HG02571 (cell line): ENCODE measurements around the gene COA8.

Experiments used
- ATAC-seq: cut with Tn5 transposase; IDR thresholded peaks from one replicate; pipeline ENCODE4 v1.9.1; 2021; ENCODE audit warnings: mild to moderate bottlenecking, moderate library complexity; ENCODE audit not compliant: unreplicated experiment

COA8 gene

DNA sequence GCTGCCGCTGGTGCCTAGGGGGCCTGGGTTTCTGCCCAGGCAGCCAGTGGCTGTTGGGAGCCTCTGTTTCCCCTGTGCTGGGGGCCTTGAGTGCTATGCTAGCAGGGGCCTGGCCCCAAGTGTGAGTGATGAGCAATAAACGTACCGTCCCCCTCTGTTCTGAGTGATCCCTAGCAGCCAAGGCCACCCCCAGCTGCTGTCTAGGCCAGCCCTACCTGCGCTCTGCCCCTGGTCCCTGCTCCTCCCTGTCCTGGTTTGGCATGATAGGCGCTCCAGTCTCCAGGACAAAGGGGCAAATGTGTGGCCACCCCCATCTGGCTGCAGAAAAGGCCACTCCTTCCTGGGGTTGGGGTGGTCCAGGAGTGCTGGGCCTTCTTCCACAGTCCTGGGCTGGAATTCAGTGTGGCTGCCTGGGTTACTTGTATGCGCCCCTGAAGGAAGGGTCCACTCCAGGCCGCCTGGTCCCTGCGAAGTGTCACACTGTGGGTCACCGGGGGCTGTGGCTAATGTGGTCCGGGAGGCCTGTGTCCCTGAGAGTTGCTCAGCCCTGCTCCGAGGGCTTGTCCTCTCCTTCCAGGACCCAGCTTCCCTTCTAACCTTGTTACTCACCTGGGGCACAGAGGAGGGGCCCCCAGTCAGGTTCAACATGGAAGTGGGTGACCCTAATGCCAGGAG is 26.7 kb upstream of the COA8 start:
- no peak for ATAC-seq

DNA sequence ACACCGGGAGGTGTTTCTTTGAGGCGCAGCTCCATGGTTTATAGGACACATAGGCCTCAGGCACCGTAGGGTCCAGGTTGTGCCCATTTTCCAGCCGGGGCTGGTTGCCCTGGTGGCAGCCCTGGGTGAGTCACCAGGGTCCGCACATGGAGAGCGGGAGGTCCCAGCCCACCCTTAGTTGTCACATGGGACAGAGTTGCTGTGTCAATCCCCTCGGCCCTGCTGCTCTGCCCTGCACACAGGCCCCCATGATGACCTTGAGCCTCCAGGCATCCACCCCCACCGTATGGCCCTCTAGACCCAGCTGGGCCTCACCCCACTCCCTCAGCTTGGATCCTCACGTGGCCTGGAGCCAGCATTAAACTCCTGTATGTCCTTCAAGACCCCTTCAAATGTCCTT is 26.1 kb upstream of the COA8 start:
- no peak for ATAC-seq

DNA sequence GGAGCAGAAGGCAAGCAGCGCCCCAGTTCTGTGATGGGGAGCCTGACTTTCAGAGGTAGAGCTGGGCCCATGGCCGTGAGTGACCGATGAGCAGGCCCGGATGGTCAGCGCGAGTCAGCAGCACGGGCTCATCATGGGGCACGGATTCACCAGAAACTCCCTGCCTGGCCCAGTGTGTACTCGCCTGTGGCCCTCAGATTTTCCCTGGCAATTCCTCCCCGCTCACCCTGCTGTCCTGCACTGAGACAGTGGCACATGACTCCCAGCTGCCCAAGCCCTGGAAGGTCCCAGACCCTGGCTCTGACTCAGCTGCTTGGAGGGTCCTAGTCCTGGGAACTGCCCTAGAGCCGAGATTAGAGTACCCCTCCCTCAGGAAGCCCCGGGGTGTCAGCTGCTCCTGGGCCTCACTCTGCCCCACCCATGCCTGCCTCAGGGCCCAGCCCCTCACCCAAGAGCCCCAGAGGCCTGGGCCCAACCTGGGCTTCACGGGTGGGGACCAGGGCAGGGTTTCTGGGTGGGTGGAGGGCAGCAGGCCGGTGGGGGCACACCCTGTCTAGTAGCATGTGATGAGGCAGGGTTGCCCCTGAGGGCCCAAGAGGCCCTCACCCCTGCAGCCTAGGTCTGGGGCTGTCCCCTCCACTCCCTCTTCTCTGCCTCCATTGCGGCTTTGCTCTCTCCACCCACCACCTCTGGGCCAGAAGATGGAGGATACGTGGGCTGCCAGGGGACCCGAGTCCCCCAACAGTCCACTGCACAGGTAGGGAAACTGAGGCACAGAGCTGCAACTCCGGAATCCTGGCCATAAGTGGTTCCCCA is 25.4 kb upstream of the COA8 start:
- no peak for ATAC-seq

DNA sequence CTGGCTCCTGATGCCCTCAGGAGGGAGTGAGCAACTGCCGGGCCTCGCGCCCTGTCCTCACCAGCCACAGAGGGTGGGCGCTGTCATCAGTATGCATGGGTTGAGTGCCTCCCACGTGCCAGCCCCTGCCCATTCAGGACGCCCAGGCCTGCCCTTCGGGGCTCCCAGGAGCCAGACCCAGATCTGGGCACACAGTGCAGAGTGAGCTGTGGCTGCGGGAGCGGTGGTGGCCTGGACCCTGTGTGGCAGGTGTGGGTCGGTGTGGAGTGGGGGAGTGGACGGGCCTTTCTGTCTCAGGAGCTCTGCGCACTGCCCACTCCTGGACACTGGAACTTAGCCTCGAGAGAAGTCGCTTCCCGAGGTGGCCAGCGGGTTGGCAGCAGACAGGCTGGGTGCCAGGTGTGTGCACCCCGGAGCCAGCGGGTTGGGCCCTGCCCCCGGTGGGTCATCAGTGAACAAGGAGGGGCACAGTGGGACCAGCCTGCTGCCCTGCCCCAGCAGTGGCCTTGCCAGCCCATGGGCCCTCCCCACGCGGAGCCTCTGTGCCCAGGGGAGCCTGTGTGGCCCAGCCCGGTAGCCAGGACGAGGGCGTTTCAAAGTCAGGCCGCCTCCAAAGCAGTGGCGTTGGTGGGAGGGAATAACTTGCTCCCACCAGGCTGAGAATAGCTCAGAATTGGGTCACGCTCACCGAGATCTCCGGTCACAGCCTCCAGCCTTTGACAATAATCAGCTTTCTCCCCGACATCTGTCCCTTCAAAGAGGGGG is 24.3 kb upstream of the COA8 start:
- no peak for ATAC-seq

DNA sequence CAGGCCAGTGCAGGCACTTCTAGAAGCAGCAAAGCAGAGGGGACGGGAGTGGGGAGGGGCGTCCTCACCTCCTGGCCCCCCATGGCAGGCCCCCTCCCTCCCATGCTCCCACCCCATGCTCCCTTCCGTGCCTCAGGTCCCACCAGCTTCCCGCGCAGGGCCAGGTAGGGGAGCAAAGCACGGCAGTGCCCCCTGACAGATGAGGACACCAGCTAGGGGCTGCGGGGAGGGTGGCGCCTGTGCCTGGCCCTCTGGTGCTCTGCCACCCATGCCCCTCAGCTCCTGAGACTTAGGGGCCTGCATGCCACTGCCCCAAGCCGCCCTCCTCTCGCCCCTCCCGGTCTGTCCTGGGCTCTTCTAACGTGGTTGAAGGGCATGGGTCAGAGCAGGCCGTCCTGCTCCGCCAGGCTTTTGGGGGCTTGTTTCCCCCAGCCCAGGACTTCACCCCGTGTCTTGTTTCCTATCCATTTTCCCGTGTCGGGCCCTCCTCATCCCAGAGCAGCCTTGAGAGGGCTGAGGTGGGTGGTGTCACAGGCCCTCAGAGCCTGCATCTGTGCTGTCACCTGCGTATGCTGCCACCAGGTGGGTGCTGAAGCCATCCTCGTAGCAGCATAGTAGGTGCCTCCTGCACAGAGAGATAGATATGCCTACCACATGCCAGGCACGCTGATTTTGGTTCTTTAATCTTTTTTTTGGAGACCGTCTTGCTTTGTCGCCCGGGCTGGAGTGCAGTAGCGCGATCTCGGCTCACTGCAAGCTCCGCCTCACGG is 23.5 kb upstream of the COA8 start:
- no peak for ATAC-seq

DNA sequence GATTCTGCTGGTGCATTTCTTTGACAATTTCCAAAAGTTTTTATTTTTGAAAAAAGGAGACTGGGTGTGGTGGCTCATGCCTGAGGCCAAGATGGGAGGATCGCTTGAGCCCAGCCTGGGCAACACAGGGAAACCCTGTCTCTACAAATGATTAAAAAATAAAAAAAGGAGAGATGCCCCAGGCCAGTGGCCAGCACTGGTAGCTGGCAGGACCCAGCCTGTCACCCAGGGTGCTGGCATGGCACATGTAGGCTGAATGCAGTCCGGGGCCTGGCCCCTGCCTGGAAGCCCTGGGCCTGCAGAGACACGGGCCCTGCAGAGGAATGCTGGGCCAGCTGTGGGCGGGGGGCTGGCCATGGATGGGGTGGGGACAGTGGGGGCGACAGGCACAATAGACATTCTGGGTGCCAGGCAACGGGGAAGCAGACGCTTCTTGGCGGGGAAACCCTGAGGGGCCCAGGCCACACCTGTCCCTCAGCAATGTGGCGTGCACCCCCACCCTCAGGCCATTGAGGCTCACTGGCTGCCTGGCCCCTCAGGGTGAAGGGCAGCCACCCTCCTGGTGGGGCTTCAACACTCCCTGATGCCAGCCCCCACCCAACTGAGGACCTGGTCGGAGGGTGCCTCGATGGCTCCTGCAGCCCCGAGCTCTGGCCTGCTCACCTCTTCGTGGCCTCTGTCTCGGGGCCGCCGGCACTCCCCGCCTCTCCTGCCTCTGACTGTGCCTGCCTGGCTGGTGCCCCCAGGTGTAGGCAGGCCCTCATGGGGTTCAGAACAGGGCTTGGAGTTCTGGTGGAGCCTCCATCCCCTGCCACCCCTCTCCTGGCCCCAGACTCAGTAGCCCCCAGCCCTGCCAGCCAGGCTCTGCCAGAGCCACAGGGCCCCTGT is 21.7 kb upstream of the COA8 start:
- ATAC-seq = no peak

DNA sequence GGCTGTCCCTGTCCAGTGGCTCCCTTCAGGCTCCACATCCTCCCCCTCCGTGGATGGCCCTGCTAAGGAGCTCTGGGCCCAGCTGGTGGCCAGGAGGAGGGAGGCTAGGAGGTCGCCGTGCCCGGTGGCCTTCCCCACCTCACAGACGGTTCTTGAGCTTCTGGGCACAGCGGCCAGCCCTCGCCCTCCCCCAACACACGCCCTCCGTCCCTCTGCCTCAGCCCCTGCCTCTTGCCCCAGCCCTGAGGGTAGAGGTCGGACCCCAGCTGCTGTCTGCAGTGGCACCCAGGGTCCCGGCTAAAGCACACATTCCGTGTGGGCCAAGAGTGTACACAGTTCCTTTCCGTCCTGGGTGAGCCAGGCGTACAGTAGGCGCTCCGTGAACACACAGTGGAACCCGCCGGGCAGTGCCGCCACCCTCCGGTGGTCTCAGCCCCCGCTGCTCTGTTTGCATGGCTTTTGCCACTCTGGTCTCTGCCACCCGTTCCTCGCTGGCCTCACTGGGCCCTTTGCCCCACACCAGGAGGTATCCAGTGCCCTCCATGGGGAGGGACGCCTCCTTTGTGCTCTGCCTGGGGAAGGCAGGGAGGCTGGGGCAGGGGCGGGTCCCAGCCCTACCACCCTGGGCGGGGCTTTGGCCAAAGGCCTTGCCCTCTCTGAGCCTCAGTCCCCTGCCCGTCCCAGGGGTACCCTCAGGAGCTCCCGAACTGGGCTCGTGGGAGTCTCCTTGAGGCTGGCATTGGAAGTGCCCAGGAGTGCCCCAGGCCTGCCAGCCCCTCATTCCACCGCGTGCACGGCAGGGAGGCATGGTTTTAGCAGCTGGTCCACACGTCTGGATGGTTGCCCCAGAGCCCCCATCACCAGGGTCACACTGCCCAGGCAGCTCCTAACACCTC is 20.8 kb upstream of the COA8 start:
- no peak for ATAC-seq

DNA sequence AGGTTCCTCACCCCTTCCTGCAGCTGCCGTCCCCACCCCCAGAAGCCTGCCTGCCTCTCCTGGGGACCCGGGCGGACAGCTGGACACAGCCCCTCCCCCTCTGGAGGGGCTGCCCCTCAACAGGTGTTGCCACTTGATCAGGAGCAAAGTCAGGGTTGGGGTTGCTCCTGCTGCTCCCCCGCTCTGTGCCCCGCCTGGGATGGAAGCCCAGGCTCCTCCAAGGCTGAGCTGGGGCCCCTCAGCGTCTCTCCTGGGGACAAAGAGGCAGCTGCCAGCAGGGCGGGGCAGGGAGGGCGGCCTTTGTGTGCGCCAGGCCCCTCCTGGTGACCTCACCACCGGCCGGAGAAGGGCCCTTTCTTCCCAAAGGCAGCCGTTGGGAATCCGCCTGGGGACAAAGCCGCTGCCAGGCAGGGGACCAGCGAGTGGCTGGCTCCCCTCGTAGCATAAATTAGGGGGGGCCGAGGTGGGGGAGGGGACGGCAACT is 20.1 kb upstream of the COA8 start:
- ATAC-seq = no peak

DNA sequence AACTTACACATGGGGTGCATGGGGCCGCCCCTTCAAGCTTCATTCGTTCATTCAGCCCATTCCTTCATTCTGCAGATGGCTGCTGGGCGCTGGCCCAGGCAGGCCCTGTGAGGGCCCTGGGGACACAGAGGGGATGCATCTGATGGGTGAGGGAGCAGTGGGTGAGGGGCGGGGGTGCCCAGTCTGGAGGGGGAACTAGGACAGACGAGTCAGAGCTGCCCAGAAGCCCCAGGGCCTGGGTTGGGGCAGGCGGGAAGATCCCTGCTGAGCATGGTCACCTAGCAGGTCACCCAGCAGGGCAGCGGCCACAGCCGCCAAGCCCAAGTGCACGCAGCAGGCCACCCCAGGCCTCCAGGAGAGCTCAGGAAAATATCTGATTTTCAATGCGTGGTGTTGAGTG is 19.6 kb upstream of the COA8 start:
- ATAC-seq = no peak

DNA sequence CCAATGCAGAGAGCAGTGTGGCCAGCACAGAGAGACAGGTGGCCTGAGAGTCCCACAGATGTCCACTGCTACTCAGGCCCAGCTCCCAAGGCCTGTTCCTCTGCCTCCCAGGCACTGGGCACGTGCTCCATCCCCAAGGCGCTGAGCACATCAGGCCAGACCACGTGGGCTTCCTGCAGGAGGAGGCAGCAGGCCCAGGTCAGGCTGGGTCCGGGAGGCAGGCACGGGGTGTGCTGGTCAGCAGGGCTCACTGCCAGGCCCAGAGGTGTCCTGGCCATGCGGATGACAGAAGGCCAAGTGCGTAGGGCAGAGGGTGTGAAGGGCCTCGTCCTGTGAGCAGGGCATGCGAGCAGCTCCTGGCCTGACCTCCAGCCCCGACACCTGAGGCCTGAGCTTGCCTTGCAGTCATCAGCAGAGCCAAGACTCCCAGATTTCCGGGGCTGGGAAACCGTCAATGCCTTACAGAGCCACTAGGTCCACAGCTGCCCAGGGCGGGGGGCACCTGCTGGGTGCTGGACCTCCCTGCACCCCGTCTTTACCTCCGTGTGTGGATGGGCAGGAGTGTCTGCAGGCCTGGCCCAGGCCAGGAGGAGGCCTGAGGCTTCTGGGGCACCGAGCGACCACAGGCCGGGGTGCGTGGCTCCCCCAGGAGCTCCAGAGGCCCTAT is 18.9 kb upstream of the COA8 start:
- no peak for ATAC-seq

DNA sequence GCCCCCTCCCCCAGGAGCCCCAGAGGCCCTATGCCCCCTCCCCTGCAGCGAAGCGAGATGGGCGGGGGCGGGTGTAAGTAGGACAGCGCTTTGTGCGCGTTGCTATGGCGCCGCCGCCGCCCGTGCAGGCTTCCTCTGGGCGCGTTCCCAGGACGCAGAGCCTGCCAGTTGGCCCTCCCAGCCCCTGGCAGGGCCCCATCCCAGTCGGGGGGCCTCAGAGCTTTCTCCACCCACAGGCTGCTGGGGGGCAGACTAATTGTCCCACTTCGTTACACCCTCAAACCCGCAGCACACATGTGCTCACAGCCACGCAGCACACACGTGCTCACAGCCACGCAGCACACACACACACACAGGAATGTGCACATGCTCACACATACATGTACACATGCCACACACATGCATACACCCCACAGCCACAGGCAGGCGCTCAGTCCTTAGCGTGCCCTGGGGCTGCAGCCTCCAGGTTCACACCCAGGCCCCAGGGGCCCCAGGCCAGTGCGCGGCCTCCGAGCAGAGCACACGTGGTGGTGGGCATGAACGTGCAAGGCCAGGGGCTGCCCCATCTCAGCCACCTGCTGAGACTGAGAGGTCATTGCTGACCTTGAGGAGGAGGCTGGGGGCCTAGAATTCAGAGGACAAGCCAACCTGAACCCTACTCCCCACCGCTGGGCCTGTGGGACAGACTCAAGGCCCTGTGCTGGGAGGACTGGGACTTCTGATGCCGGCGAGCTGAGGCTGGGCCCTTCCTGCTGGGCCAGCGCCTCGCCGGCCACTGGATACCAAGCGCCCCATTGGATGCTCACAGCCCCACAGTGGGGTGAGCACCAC is 18.2 kb upstream of the COA8 start:
- ATAC-seq = no peak

DNA sequence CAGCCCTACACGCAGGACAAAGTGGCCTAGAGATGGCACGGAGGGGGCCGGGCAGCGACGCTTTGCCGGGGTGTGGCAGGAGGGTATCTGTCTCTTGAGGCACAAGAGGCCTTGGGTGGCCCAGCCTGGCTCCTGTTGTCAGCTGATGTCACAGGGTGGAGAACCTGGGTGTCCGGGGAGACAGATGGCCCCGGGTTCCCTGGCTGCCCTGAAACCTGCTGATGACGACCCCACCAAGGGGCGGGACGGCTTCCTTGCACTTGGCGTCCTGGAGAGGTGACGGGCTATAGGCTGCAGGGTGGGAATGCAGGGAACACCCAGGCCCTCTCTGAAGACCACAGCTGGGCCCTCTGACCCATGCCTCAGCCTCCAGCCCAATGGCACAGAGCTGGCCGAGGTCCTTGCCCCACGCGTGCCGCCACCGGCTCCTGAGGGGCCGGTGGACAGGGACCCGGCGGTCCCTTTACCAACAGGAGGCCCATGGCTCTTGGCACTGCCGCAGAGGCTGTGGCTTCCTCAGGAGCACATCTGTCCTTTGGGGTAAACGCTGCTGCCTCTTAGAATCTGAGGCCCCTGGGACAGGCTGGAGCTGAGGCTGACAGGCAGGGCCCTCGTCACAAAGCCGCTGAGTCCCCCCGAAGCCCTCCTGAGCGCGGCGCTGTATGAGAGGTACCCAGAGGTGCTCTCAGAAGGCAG is 17.4 kb upstream of the COA8 start:
- ATAC-seq = no peak

DNA sequence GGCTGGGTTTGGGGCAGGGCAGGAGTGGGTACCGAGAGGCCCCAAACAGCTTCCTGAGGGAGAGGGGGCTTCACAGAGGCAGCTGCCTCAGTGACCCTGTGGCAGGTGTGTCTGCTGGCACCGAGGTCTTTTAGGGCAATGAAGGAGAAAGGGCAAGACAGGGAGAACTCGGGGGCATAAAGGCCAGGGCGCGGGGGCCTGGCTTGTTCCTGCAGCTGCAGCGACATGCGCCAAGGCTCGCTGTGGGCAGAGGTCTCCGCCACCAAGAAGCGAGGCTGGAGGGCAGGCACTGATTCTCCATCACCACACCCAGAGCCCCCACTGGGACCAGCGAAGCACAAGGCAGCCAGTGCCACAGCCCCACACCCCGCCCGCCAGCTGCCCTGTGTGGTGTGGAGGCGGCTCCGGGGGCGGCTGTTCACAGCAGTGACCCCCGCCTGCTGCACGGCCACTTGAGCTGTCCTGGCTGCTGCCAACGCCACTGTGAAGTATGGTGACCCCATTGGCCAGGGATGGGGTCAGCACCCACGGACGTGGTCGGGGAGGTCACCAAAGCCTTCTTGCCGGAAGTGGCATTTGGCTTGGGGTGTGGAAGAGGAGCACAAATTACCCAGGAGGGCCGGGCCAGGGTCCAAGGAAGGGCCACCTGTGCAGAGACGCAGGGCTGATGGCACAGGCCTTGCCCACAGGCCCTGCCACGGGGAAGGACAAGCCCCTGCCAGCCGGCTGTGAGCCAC is 16.7 kb upstream of the COA8 start:
- no peak for ATAC-seq

DNA sequence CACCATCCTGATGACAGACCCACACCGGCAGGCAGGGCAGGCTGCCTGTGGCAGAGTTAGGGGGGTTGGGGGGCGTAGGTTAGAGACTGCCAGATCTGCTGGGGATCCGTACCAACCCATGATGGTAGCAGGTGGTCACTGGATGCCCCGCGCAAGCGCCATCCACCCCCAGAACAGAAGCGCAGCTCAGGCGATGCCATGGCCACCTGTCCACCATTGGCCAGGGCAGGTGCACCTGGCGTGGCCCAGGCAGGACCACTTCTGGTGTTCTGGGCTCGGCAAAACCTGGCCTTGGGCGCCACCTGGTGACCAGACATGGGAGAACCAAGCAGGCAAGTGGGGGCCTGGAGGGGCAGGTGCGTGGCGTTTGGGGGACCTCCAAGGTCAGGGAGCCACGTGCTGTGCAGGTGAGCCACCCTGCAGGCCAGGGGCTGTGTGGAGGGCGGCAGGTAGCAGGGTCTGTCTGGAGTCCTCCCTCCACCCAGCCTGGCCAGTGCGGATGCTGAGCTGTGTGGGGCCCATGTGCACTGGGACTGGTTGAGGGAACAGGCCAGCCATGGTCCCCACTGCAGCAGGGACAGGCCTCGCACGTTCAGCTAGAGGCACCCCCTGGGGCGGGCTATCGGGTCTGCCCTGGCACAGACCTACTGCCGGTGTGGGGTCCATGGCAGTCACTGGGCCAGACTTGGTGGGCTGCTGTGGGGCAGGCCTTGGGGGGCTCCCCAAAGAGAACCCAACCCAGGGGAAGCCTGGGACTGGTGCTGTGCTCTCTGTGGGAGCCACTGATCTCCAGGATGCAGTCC is 15.9 kb upstream of the COA8 start:
- no peak for ATAC-seq

DNA sequence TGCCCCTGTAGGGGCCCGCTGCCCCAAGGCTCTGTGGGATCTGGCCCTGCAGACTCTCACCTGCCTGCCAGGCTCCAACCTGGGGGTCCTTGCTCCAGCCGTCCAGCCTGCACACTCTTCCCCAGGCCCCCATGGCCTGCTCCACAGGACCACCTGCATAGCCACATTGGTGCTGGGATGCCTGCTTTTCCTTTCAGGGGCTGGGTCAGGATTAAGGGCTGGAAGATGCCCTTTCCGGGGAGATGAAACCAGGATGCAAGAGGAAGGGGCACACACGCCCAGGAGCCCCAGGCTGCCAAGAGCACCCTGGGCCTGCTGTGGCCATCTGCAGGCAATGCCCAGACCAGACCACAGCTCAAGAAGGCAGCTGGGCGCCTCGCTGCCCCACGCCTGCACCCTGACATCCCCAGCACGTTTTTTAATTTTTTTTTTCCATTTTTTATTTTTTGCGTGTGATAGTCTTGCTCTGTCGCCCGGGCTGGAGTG is 15.3 kb upstream of the COA8 start:
- no peak for ATAC-seq
